Nephron progenitor cell (in vitro differentiated cells): ENCODE data around the gene TGM5.
A peak's percentile ranks its signal among the peaks of the same experiment; 100 is the strongest.

Experiments used
- DNase-seq: peaks from one replicate; pipeline ENCODE4 v3.0.0; 2021
- H3K27ac Mint-ChIP-seq: 2 replicates; pipeline ENCODE4 v1.8.0; 2021; ENCODE audit warnings: mild to moderate bottlenecking, moderate library complexity, mixed read lengths
- H3K27me3 Mint-ChIP-seq: 2 replicates; pipeline ENCODE4 v1.8.0; 2021; ENCODE audit warnings: mild to moderate bottlenecking, low read depth, mixed read lengths; ENCODE audit not compliant: poor library complexity
- H3K36me3 Mint-ChIP-seq: 2 replicates; pipeline ENCODE4 v1.8.0; 2021; ENCODE audit warnings: low read depth, mixed read lengths
- H3K4me1 Mint-ChIP-seq: 2 replicates; pipeline ENCODE4 v1.8.0; 2021; ENCODE audit warnings: mixed read lengths
- H3K4me3 Mint-ChIP-seq: 2 replicates; pipeline ENCODE4 v1.8.0; 2021; ENCODE audit warnings: mild to moderate bottlenecking, moderate library complexity, mixed read lengths
- H3K9me3 Mint-ChIP-seq: 2 replicates; pipeline ENCODE4 v1.8.0; 2021; ENCODE audit warnings: mild to moderate bottlenecking, moderate library complexity, mixed read lengths
- TF ChIP-seq, protein P1 (sequence below): fragments of 200-600 bp; sonication (generic); IDR thresholded peaks from 2 replicates; pipeline ENCODE4 v1.5.0; 2021; ENCODE audit warnings: antibody characterized with exemption

The TGM5 gene

DNA sequence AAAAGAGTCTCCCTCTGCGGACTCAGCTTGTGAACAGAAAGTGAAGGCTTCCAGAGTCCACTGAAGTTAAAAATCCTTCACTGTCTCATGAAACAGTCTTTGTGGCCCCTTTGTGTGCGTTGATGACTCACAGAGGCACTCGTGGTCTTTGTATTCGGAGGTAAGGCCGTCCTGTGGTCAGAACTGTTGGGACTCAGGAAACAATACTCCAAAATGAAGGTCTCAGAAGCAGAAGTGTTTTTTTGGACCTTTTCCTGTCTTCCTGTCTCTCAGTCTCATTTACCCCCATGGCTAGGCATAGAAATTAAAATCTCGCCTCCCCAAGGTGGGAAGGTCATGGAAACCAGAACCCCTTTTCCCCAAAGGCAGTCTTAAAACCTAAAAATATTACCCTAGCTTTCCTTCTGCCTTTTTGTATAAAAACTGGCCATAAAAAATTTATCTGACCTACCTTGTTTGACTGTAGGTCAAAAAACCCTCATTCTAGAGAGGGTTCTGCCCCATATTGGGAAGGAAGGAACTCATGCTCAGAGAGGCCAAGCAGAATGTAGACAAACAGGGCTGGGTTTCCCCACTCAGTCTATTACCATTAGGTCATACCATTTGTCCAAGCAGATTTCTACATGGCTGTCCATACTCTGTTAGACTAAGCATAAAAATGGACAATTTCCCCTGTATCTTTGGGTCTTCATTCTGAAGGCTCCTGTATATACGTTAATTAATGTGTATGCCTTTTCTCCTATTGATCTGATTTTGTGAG lies 26.8 kb downstream of the TGM5 start:
- Mint-ChIP-seq H3K36me3 (no peaks in the 10 kb centered on the region), H3K9me3 (no peaks in the 10 kb centered on the region), H3K27me3 (peaks cover 34% of the 10 kb centered on the region), H3K27ac (no peak overlapping the region), H3K4me3 (no peak overlapping the region), H3K4me1 (peaks cover 16% of the 10 kb centered on the region)
- TF ChIP-seq, protein P1, sequence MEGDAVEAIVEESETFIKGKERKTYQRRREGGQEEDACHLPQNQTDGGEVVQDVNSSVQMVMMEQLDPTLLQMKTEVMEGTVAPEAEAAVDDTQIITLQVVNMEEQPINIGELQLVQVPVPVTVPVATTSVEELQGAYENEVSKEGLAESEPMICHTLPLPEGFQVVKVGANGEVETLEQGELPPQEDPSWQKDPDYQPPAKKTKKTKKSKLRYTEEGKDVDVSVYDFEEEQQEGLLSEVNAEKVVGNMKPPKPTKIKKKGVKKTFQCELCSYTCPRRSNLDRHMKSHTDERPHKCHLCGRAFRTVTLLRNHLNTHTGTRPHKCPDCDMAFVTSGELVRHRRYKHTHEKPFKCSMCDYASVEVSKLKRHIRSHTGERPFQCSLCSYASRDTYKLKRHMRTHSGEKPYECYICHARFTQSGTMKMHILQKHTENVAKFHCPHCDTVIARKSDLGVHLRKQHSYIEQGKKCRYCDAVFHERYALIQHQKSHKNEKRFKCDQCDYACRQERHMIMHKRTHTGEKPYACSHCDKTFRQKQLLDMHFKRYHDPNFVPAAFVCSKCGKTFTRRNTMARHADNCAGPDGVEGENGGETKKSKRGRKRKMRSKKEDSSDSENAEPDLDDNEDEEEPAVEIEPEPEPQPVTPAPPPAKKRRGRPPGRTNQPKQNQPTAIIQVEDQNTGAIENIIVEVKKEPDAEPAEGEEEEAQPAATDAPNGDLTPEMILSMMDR: no peak
- no peak for DNase-seq

DNA sequence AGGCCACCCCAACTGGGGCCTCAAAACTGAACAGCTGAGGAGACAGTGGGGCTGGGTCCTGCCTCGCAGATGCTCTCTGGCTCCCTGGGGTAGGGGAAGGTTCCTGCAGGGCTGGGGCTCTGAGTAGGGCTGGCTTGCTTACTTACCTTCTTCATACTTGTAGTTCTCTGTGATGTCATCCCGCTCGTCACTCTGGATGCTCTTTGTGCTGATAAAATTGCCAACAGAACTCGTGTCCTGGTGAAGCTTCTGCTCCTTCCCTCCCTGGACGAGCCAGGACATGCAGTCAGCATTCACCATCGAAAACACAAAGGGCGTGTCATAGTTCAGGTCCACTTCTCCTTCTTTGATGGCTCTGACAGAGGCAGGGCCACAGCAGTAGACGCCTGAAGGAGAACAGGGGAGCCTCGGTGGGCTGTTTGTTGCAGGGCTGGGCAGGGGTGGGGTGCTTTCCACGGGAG lies 28.0 kb downstream of the TGM5 start:
- Mint-ChIP-seq H3K9me3 (no peaks in the 10 kb centered on the region), H3K27ac (peak overlapping the region; percentile 15), H3K36me3 (no peaks in the 10 kb centered on the region), H3K27me3 (peaks cover 31% of the 10 kb centered on the region), H3K4me1 (peaks cover 16% of the 10 kb centered on the region), H3K4me3 (no peak overlapping the region)
- TF ChIP-seq, protein P1: no peak
- DNase-seq: no peak

DNA sequence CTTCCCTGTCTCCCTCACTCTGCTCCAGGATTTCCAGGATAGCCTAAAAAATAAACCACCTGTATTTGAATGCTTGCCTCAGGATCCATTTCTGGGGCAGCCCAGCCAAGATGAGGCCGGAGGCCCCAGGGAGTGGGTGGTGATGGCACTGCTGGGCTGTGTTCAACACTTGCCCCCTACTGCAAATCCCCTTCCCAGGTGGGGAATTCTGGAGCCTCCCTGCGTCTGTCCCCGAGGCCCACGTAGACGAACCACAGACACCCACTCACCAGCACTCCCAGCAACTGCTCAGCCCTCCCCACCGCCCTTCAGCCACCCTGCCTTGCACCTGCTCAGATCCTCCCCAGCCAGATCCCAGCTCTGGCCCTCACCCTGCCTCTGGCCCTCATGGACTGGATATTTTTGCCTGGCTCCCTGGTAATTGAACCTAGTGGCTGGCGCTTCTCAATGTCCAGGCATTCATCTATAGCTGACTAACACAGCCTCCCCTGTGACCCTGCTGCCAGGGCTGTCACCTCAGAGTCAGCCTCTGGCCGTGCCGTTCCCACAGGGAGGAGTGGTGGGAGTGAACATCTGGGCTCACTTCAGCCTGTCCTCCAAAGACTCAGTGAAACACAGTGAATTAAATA lies 28.8 kb downstream of the TGM5 start:
- peaks cover 29% of the 10 kb centered on the region for H3K27me3 Mint-ChIP-seq
- H3K4me3 Mint-ChIP-seq: peak overlapping the region; percentile 8
- H3K9me3 Mint-ChIP-seq: no peaks in the 10 kb centered on the region
- H3K27ac Mint-ChIP-seq: no peak overlapping the region
- no peaks in the 10 kb centered on the region for H3K36me3 Mint-ChIP-seq
- H3K4me1 Mint-ChIP-seq: peaks cover 16% of the 10 kb centered on the region
- peak; percentile 18 for DNase-seq
- TF ChIP-seq, protein P1: no peak

DNA sequence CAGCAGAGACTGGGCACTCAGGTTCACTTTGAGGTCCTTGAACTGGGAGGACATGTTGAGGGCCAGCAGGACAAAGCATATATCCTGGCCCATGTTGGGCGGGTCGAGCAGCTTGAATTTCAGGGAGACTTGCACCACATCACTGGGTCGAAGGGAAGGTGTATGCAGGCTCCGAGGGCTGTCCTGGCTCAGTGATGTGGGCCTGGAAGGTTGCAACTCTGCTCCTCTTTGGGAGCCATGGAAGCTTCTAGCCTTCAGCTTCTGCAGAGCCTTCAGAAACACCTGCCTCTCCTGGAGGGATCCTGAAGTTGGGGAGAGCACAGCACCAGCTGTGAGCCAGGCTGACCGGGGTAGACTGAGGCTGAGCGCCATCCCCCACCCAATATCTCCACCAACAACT lies 31.2 kb downstream of the TGM5 start:
- peaks cover 36% of the 10 kb centered on the region for H3K27me3 Mint-ChIP-seq
- TF ChIP-seq, protein P1: no peak
- peaks cover 16% of the 10 kb centered on the region for H3K4me1 Mint-ChIP-seq
- no peak overlapping the region for H3K27ac Mint-ChIP-seq
- H3K36me3 Mint-ChIP-seq: no peaks in the 10 kb centered on the region
- no peak overlapping the region for H3K4me3 Mint-ChIP-seq
- H3K9me3 Mint-ChIP-seq: no peaks in the 10 kb centered on the region
- DNase-seq: no peak

DNA sequence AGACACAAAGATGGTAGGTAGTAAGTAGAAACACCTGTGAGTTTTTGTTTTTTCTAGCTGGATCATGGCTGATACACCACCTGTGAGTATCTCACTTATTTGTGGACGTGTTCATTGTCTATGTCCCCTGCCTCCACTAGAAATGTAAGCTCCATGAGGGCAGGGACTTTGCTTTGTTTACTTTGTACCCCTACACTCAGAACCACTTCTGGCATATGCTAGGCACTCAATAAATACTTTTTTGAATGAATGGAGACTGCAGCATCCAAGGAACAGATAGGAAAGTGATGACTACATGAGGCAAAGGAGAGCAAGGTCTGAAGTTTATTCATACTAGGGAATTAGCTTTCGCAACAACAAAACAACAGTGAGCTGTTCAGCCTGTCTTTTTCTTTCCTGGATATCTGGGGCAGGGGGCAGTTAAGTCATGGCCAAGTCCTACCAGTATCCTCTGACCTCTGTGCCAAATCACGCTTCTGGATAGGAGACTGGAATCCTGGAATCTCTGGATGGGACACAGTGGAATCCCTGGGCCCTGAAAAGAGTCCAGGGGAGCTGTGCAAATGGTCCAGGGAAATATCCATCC lies 34.3 kb downstream of the TGM5 start:
- H3K36me3 Mint-ChIP-seq: no peaks in the 10 kb centered on the region
- no peak overlapping the region for H3K27ac Mint-ChIP-seq
- DNase-seq: no peak
- TF ChIP-seq, protein P1: no peak
- no peaks in the 10 kb centered on the region for H3K4me1 Mint-ChIP-seq
- H3K4me3 Mint-ChIP-seq: no peak overlapping the region
- no peaks in the 10 kb centered on the region for H3K9me3 Mint-ChIP-seq
- H3K27me3 Mint-ChIP-seq: peaks cover 44% of the 10 kb centered on the region
